GM12891 (cell line): ENCODE results near the gene SNW1.

Experiments
- POLR2A ChIP-seq: IDR thresholded peaks from 2 replicates; pipeline ENCODE4 v1.6.1; 2011; ENCODE audit warnings: low read depth, low read length, control low read depth
- POLR2AphosphoS5 ChIP-seq: IDR thresholded peaks from 2 replicates; pipeline ENCODE4 v1.6.1; 2011; ENCODE audit warnings: low read depth, low read length, control low read depth
- POU2F2 ChIP-seq: IDR thresholded peaks from 2 replicates; pipeline ENCODE4 v1.6.1; 2011; ENCODE audit warnings: low read depth, mild to moderate bottlenecking, control low read depth, low read length, moderate library complexity
- SPI1 ChIP-seq: IDR thresholded peaks from 2 replicates; pipeline ENCODE4 v1.6.1; 2011; ENCODE audit warnings: low read depth, low read length, control low read depth
- TAF1 ChIP-seq: IDR thresholded peaks from 2 replicates; pipeline ENCODE4 v1.6.1; 2011; ENCODE audit warnings: low read depth, low read length, control low read depth

- TF ChIP-seq POLR2A (peak; percentile 19; the same call in 1 of the 2 replicates), POLR2AphosphoS5 (peak; percentile 53; the same call in 1 of the 2 replicates), POU2F2 (no peak), SPI1 (no peak), TAF1 (no peak)
Measured at GRCh38 chr14:77717608-77718305, 43.2 kb downstream of the SNW1 start.
